Mammary epithelial cell (primary cell): ENCODE results near the gene DACT2.

Source experiments
- EZH2 ChIP-seq: IDR thresholded peaks from 2 replicates; pipeline ENCODE4 v1.6.1; 2012; ENCODE audit warnings: low read length, inconsistent platforms, borderline replicate concordance
- TF ChIP-seq, protein P1 (sequence below), 2 donors: IDR thresholded peaks in 1 of 2; conservative IDR thresholded peaks in 1 of 2; 2 replicates each; pipeline ENCODE4 v1.5.1; 2011 to 2012; ENCODE audit warnings: inconsistent platforms in 2 of 2, low read length in 2 of 2, mild to moderate bottlenecking in 2 of 2, control low read depth in 1 of 2, low read depth in 1 of 2; ENCODE audit not compliant: insufficient read depth in 1 of 2; ENCODE audit errors: extremely low read depth in 1 of 2

DNA sequence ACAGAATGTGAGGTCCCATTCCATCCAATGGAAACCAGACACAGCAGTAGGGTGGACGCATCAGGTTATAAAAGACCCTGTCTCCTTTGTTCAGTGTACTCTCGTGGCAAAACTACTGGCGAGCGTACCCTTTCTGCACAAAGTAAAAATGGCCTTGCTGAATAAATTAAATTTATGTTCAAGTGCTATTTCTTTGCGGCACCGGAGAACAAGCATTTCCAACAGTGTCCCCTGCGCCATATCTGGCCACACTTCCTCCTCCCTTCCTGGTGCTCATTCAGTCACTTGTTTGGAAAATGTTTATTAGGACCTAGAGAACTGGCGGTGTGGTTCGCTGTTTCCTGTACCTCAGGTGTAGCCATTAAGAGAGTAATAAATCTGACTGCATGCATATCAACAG lies 46.9 kb upstream of the DACT2 start:
- no peak for TF ChIP-seq EZH2
- TF ChIP-seq, protein P1, sequence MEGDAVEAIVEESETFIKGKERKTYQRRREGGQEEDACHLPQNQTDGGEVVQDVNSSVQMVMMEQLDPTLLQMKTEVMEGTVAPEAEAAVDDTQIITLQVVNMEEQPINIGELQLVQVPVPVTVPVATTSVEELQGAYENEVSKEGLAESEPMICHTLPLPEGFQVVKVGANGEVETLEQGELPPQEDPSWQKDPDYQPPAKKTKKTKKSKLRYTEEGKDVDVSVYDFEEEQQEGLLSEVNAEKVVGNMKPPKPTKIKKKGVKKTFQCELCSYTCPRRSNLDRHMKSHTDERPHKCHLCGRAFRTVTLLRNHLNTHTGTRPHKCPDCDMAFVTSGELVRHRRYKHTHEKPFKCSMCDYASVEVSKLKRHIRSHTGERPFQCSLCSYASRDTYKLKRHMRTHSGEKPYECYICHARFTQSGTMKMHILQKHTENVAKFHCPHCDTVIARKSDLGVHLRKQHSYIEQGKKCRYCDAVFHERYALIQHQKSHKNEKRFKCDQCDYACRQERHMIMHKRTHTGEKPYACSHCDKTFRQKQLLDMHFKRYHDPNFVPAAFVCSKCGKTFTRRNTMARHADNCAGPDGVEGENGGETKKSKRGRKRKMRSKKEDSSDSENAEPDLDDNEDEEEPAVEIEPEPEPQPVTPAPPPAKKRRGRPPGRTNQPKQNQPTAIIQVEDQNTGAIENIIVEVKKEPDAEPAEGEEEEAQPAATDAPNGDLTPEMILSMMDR (conservative IDR thresholded peaks at IDR 0.05 in 1 of 2, IDR thresholded peaks at IDR 0.05 in 1 of 2; ENCODE audit: extremely low read depth in 1 of 2, insufficient read depth in 1 of 2, low read depth in 1 of 2, low read length in 2 of 2) = no peak
